Measurements from ENCODE around the gene SMAD7.

SMAD7 gene

DNA sequence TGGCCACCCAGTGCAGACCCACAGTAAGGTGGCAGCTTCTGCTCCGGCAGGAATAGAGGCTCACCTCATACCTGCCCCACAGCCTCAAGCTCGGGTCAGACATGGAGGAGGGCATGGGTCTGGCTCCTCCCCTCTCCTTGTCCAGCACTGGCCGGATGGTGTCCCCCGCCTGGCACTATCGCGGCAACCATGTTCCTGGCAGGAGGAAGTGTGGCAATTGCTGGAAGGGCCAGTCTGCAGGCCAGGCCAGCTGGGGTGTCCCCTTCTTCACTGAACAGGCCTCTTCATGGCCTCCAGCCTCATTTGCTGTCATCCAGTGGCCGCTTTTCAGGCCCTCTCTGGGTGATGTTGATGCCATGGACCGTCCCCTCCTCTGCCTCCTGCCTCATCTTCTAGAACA, 41.4 kb upstream of the SMAD7 start:
- no peak for DNase-seq
- TF ChIP-seq, protein P1, sequence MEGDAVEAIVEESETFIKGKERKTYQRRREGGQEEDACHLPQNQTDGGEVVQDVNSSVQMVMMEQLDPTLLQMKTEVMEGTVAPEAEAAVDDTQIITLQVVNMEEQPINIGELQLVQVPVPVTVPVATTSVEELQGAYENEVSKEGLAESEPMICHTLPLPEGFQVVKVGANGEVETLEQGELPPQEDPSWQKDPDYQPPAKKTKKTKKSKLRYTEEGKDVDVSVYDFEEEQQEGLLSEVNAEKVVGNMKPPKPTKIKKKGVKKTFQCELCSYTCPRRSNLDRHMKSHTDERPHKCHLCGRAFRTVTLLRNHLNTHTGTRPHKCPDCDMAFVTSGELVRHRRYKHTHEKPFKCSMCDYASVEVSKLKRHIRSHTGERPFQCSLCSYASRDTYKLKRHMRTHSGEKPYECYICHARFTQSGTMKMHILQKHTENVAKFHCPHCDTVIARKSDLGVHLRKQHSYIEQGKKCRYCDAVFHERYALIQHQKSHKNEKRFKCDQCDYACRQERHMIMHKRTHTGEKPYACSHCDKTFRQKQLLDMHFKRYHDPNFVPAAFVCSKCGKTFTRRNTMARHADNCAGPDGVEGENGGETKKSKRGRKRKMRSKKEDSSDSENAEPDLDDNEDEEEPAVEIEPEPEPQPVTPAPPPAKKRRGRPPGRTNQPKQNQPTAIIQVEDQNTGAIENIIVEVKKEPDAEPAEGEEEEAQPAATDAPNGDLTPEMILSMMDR (IDR thresholded peaks at IDR 0.05) = no peak
- H3K36me3 Mint-ChIP-seq (ENCODE audit: low read depth) = no peaks in the 10 kb centered on the region
- H3K27ac Mint-ChIP-seq = no peak overlapping the region
- H3K9me3 Mint-ChIP-seq = no peaks in the 10 kb centered on the region
- H3K27me3 Mint-ChIP-seq (ENCODE audit: low read depth, poor library complexity) = peaks cover 9% of the 10 kb centered on the region
- peaks cover 82% of the 10 kb centered on the region for H3K4me1 Mint-ChIP-seq
- H3K4me3 Mint-ChIP-seq = no peak overlapping the region

GRCh38 chr18:48991676-48992075, 40.9 kb upstream of the SMAD7 start:
- no peaks in the 10 kb centered on the region for H3K9me3 Mint-ChIP-seq
- H3K27me3 Mint-ChIP-seq (ENCODE audit: low read depth, poor library complexity) = peaks cover 9% of the 10 kb centered on the region
- no peak for DNase-seq
- TF ChIP-seq, protein P1 (IDR thresholded peaks at IDR 0.05) = no peak
- H3K4me1 Mint-ChIP-seq = peaks cover 80% of the 10 kb centered on the region
- no peaks in the 10 kb centered on the region for H3K36me3 Mint-ChIP-seq (ENCODE audit: low read depth)
- H3K27ac Mint-ChIP-seq = no peak overlapping the region
- H3K4me3 Mint-ChIP-seq = no peak overlapping the region

DNA sequence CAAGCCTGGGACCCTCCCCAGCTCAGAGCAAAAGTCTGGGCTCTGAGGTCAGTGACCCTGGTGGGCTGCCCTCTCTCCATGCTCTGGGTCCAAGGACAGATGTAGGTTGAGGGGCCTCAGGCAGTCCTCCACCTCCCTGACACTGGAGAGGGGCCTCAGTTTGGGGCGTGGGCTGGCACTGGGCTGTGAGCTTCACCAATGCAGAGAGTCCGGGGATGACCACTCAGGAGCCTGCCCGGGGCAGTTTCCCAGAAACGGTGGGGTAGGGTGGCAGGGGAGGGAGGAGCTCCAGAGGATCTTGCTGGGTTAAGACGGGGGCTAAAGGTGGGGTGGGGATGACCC, 40.5 kb upstream of the SMAD7 start:
- H3K27ac Mint-ChIP-seq = no peak overlapping the region

DNA sequence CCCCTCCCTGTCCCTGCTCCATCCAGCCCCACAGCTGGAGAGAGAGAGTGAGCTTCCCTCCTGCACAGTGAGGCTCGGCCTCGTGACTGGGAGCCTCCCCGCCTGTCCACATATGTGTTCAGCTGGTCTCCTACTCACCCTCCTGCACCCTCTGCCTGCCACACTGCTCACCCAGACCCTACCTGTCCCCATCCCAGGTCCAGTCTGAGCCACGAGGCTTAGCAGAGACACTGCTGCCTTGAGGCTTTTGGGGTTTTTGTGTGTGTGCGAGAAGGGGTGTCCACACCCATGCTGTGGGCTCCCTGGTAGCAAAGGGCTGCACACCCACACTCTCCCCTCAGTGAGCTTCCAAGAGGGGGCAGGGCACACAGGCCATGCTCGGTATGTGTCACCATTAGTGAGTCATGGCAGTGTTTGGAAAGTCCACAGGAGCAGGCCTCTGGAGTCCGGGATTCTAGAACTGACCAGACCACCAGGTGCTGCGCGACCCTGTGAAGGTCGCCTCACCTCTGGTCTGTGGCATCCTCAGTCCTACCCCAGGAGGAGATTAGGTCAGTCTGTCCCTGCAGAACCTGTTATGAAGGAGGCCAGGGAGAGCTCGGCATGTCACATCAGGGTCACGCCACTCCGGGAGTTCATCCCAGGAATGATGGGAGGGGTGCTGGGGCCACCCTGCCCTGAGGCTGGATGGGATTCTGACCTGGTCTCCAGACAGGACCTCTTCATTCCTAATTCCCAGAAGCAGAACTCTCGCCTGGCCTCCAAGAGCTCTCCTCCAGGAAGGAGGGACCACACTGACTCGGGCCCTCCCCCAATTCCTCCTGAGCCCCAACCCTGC, 39.9 kb upstream of the SMAD7 start:
- Mint-ChIP-seq H3K27ac (peak overlapping the region; percentile 85), H3K27me3 (ENCODE audit: low read depth, poor library complexity) (peaks cover 9% of the 10 kb centered on the region), H3K4me3 (no peak overlapping the region), H3K36me3 (ENCODE audit: low read depth) (no peaks in the 10 kb centered on the region), H3K9me3 (no peaks in the 10 kb centered on the region), H3K4me1 (peaks cover 79% of the 10 kb centered on the region)
- DNase-seq = no peak
- TF ChIP-seq, protein P1 (IDR thresholded peaks at IDR 0.05) = no peak

More for the DNA sequence above, 40.5 kb upstream of the SMAD7 start:
- TF ChIP-seq, protein P1 (IDR thresholded peaks at IDR 0.05) = no peak
- H3K27me3 Mint-ChIP-seq (ENCODE audit: low read depth, poor library complexity) = peaks cover 9% of the 10 kb centered on the region
- H3K9me3 Mint-ChIP-seq = no peaks in the 10 kb centered on the region
- DNase-seq = no peak
- H3K4me1 Mint-ChIP-seq = peaks cover 79% of the 10 kb centered on the region
- H3K36me3 Mint-ChIP-seq (ENCODE audit: low read depth) = no peaks in the 10 kb centered on the region
- no peak overlapping the region for H3K4me3 Mint-ChIP-seq

DNA sequence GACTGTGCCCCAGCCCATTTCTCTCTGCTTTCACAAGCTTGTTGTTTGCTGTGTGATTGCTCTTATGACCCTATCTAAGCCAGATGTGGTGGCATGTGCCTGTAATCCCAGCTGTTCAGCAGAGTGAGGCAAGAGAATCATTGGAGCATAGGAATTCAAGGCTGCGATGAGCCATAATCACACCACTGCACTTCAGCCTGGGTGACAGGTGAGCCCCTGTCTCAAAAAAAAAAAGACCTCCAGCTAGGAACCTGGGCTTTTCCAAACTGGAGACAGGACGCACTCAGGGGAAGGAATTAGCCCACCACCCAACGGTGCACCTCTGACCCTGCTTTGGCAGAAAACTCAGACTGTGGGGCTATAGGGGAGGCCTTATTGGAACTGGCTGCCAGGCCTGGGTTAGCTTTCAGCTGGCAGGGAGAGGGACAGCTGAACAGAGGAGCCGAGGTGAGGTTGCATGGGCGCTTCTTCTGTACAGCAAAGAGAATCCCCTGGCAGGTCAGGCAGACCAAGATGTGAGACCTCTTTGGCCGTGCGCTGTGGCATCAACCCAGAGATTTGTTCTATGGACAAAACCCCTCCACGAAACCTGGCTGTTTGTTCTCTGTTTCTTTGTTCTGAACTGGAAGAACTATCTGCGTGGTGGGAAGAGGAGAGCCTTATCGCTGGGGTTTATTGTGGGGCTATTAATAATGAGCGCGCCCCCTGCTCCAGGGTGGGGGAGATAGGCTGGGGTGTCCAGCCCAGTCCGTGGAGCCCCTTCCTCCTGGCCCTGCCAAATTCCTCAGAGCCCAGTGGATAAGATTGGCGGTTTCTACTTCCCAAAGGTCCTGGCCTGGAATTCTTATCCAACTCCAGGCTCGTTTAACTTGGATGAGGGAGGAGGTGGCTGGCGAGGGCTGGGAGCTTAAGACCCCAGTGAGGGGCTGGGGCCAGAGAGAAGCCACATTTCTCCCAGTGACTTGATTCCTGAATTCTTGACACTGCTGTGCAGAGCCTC, 38.8 kb upstream of the SMAD7 start:
- H3K36me3 Mint-ChIP-seq (ENCODE audit: low read depth) = no peaks in the 10 kb centered on the region
- DNase-seq = no peak
- no peaks in the 10 kb centered on the region for H3K9me3 Mint-ChIP-seq
- peaks cover 72% of the 10 kb centered on the region for H3K4me1 Mint-ChIP-seq
- no peak overlapping the region for H3K4me3 Mint-ChIP-seq
- TF ChIP-seq, protein P1 (IDR thresholded peaks at IDR 0.05) = no peak
- H3K27ac Mint-ChIP-seq = no peak overlapping the region
- peaks cover 16% of the 10 kb centered on the region for H3K27me3 Mint-ChIP-seq (ENCODE audit: low read depth, poor library complexity)
